ENCODE data around the gene PLCB4.

The PLCB4 gene

GRCh38 chr20:9144643-9145042, 75.8 kb downstream of the PLCB4 start:
- Histone ChIP-seq H2BK120ac (ENCODE audit: low read depth, low read length) (no peak overlapping the region), H3K9ac (ENCODE audit: low read length) (no peak overlapping the region)
- WGBS: 52% methylated on average over 1 of the region's 2 CpGs

DNA sequence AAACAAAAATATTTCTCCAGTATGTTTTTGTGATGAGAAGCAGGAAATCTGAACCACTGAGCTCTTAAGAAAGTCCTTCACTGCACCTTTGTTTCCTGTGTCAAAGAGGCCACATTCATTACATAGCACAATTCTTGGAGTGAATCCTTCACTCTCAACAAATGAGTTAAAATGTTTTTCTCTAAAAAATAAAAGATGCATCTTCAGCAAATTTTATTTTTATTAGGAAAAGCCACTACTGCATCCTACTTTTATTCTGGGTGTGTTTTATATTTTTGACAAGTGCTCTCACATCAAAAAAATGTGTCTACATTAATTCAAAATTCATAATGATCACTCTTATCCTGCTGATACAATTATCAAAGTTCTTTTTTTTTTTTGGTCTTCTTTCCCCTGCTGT, 76.3 kb downstream of the PLCB4 start:
- Histone ChIP-seq H3K4me3 (ENCODE audit: insufficient read depth in 1 of 2, low read depth in 1 of 2, low read length in 2 of 2) (no peak overlapping the region), H2BK15ac (ENCODE audit: low read depth, poor library complexity, severe bottlenecking) (no peak overlapping the region), H3K36me3 (ENCODE audit: control insufficient read depth in 1 of 2, insufficient read depth in 2 of 2, low read depth in 1 of 2, low read length in 2 of 2) (peaks cover 0 to 4% of the 10 kb centered on the region in 2 experiments), H3K4me1 (ENCODE audit: control insufficient read depth, insufficient read depth, low read depth, low read length) (peaks cover 9% of the 10 kb centered on the region), H3K4me2 (ENCODE audit: low read length, poor library complexity, severe bottlenecking) (no peak overlapping the region), H3K79me1 (replicated peaks; ENCODE audit: low read length, poor library complexity, severe bottlenecking) (peaks cover 11% of the 10 kb centered on the region), H3K18ac (ENCODE audit: low read depth in 1 of 2, low read length in 2 of 2) (no peak overlapping the region), H3K4ac (ENCODE audit: low read depth in 1 of 2, low read length in 2 of 2) (no peak overlapping the region), H3K23ac (ENCODE audit: low read length in 2 of 2) (no peak overlapping the region), H2BK120ac (ENCODE audit: low read depth, low read length) (no peak overlapping the region), H3K27ac (ENCODE audit: low read length, poor library complexity, severe bottlenecking) (peak overlapping the region; percentile 26), H4K91ac (ENCODE audit: low read length) (no peak overlapping the region), H4K8ac (ENCODE audit: low read length) (no peak overlapping the region), H3K27me3 (ENCODE audit: control insufficient read depth in 1 of 2, insufficient read depth in 1 of 2, low read length in 2 of 2) (no peaks in the 10 kb centered on the region), H2AFZ (ENCODE audit: low read depth, low read length) (no peak overlapping the region), H3K14ac (ENCODE audit: low read length in 2 of 2) (no peak overlapping the region), H2AK5ac (ENCODE audit: low read length, severe bottlenecking) (no peak overlapping the region), H3K9me3 (ENCODE audit: control insufficient read depth, low read length) (no peaks in the 10 kb centered on the region), H3K9ac (ENCODE audit: low read length) (no peak overlapping the region), H2BK12ac (ENCODE audit: low read length in 2 of 2) (no peak overlapping the region), H2BK5ac (ENCODE audit: low read depth, low read length, poor library complexity, severe bottlenecking) (no peak overlapping the region)
- no peak for DNase-seq

More at GRCh38 chr20:9144643-9145042, 75.8 kb downstream of the PLCB4 start:
- Histone ChIP-seq H4K8ac (ENCODE audit: low read length) (no peak overlapping the region), H2AFZ (ENCODE audit: low read depth, low read length) (no peak overlapping the region), H2BK5ac (ENCODE audit: low read depth, low read length, poor library complexity, severe bottlenecking) (no peak overlapping the region), H4K91ac (ENCODE audit: low read length) (no peak overlapping the region), H3K4ac (ENCODE audit: low read depth in 1 of 2, low read length in 2 of 2) (no peak overlapping the region), H3K4me2 (ENCODE audit: low read length, poor library complexity, severe bottlenecking) (no peak overlapping the region), H2BK12ac (ENCODE audit: low read length in 2 of 2) (no peak overlapping the region), H3K9me3 (ENCODE audit: control insufficient read depth, low read length) (peaks cover under 1% of the 10 kb centered on the region), H3K4me3 (ENCODE audit: insufficient read depth in 1 of 2, low read depth in 1 of 2, low read length in 2 of 2) (no peak overlapping the region), H3K4me1 (ENCODE audit: control insufficient read depth, insufficient read depth, low read depth, low read length) (peaks cover 7% of the 10 kb centered on the region), H2AK5ac (ENCODE audit: low read length, severe bottlenecking) (no peak overlapping the region), H3K27ac (ENCODE audit: low read length, poor library complexity, severe bottlenecking) (peak overlapping the region; percentile 26), H3K14ac (ENCODE audit: low read length in 2 of 2) (no peak overlapping the region), H3K23ac (ENCODE audit: low read length in 2 of 2) (no peak overlapping the region), H3K27me3 (ENCODE audit: control insufficient read depth in 1 of 2, insufficient read depth in 1 of 2, low read length in 2 of 2) (no peaks in the 10 kb centered on the region), H2BK15ac (ENCODE audit: low read depth, poor library complexity, severe bottlenecking) (no peak overlapping the region), H3K36me3 (ENCODE audit: control insufficient read depth in 1 of 2, insufficient read depth in 2 of 2, low read depth in 1 of 2, low read length in 2 of 2) (peaks cover 0 to 4% of the 10 kb centered on the region in 2 experiments), H3K18ac (ENCODE audit: low read depth in 1 of 2, low read length in 2 of 2) (no peak overlapping the region), H3K79me1 (replicated peaks; ENCODE audit: low read length, poor library complexity, severe bottlenecking) (peaks cover 13% of the 10 kb centered on the region)
- DNase-seq: no peak

DNA sequence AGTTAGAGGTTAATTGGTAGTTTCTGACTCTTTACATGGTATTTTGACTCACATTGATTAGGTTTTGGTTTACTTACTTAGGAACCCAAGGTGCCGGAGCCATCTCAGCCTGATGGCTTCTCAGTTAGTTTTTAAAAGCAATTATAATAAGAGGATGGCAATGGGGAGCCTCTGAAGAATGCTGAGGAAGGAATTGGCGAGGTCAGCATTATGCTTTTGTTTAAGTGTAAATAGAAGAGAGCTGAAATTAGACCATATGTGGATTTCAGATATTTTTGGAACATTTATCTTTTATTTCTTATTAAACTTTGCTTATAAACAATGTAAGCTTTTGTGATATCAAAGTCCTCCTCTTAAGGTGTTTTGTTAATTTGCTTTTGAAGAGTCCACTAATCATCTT, 77.8 kb downstream of the PLCB4 start:
- Histone ChIP-seq H3K14ac (ENCODE audit: low read length in 2 of 2) (no peak overlapping the region), H3K4me1 (ENCODE audit: control insufficient read depth, insufficient read depth, low read depth, low read length) (peaks cover 9% of the 10 kb centered on the region), H4K91ac (ENCODE audit: low read length) (no peak overlapping the region), H2AK5ac (ENCODE audit: low read length, severe bottlenecking) (no peak overlapping the region), H2BK5ac (ENCODE audit: low read depth, low read length, poor library complexity, severe bottlenecking) (no peak overlapping the region), H3K4ac (ENCODE audit: low read depth in 1 of 2, low read length in 2 of 2) (no peak overlapping the region), H3K9ac (ENCODE audit: low read length) (no peak overlapping the region), H2BK15ac (ENCODE audit: low read depth, poor library complexity, severe bottlenecking) (no peak overlapping the region), H3K4me2 (ENCODE audit: low read length, poor library complexity, severe bottlenecking) (no peak overlapping the region), H3K27ac (ENCODE audit: low read length, poor library complexity, severe bottlenecking) (no peak overlapping the region), H2AFZ (ENCODE audit: low read depth, low read length) (no peak overlapping the region), H2BK120ac (ENCODE audit: low read depth, low read length) (no peak overlapping the region), H3K18ac (ENCODE audit: low read depth in 1 of 2, low read length in 2 of 2) (no peak overlapping the region), H2BK12ac (ENCODE audit: low read length in 2 of 2) (no peak overlapping the region), H4K8ac (ENCODE audit: low read length) (no peak overlapping the region), H3K23ac (ENCODE audit: low read length in 2 of 2) (no peak overlapping the region), H3K27me3 (ENCODE audit: control insufficient read depth in 1 of 2, insufficient read depth in 1 of 2, low read length in 2 of 2) (no peaks in the 10 kb centered on the region), H3K79me1 (replicated peaks; ENCODE audit: low read length, poor library complexity, severe bottlenecking) (peaks cover 9% of the 10 kb centered on the region), H3K36me3 (ENCODE audit: control insufficient read depth in 1 of 2, insufficient read depth in 2 of 2, low read depth in 1 of 2, low read length in 2 of 2) (peaks cover 0 to 4% of the 10 kb centered on the region in 2 experiments), H3K4me3 (ENCODE audit: insufficient read depth in 1 of 2, low read depth in 1 of 2, low read length in 2 of 2) (no peak overlapping the region), H3K9me3 (ENCODE audit: control insufficient read depth, low read length) (no peaks in the 10 kb centered on the region)
- DNase-seq: no peak
- WGBS: 100% methylated on average over 2 of the region's 2 CpGs

- Histone ChIP-seq H3K4me1 (ENCODE audit: control insufficient read depth, insufficient read depth, low read depth, low read length) (peaks cover 6% of the 10 kb centered on the region), H4K91ac (ENCODE audit: low read length) (no peak overlapping the region), H3K23ac (ENCODE audit: low read length in 2 of 2) (no peak overlapping the region), H2BK120ac (ENCODE audit: low read depth, low read length) (no peak overlapping the region), H2BK5ac (ENCODE audit: low read depth, low read length, poor library complexity, severe bottlenecking) (no peak overlapping the region), H3K18ac (ENCODE audit: low read depth in 1 of 2, low read length in 2 of 2) (peak overlapping the region in 1 of 2 experiments; percentile 16), H3K4ac (ENCODE audit: low read depth in 1 of 2, low read length in 2 of 2) (no peak overlapping the region), H3K27me3 (ENCODE audit: control insufficient read depth in 1 of 2, insufficient read depth in 1 of 2, low read length in 2 of 2) (no peaks in the 10 kb centered on the region), H3K14ac (ENCODE audit: low read length in 2 of 2) (no peak overlapping the region), H4K8ac (ENCODE audit: low read length) (no peak overlapping the region), H3K36me3 (ENCODE audit: control insufficient read depth in 1 of 2, insufficient read depth in 2 of 2, low read depth in 1 of 2, low read length in 2 of 2) (peaks cover 0 to 7% of the 10 kb centered on the region in 2 experiments), H2BK15ac (ENCODE audit: low read depth, poor library complexity, severe bottlenecking) (no peak overlapping the region), H3K4me2 (ENCODE audit: low read length, poor library complexity, severe bottlenecking) (no peak overlapping the region), H3K9ac (ENCODE audit: low read length) (no peak overlapping the region), H2AK5ac (ENCODE audit: low read length, severe bottlenecking) (no peak overlapping the region), H3K9me3 (ENCODE audit: control insufficient read depth, low read length) (no peaks in the 10 kb centered on the region), H3K27ac (ENCODE audit: low read length, poor library complexity, severe bottlenecking) (peak overlapping the region; percentile 68), H2BK12ac (ENCODE audit: low read length in 2 of 2) (no peak overlapping the region), H3K79me1 (replicated peaks; ENCODE audit: low read length, poor library complexity, severe bottlenecking) (peaks cover 12% of the 10 kb centered on the region), H3K4me3 (ENCODE audit: insufficient read depth in 1 of 2, low read depth in 1 of 2, low read length in 2 of 2) (no peak overlapping the region), H2AFZ (ENCODE audit: low read depth, low read length) (no peak overlapping the region)
- 100% methylated on average over 2 of the region's 2 CpGs for WGBS
- peak; percentile 69 for DNase-seq
Observed at GRCh38 chr20:9147547-9148024, 78.7 kb downstream of the PLCB4 start.
